Esophagus muscularis mucosa (tissue), 3 donors: ENCODE measurements around the gene SLCO3A1.

Source experiments
- POLR2AphosphoS5 ChIP-seq, 2 donors: sonication (generic); formaldehyde crosslinking; IDR thresholded peaks; one replicate each; pipeline ENCODE4 v1.6.1; 2017; ENCODE audit warnings: antibody characterized with exemption in 2 of 2
- TF ChIP-seq, protein P1 (sequence below), 3 experiments: fragments of 200-600 bp in 2 of 3; fragments of 450-650 bp in 1 of 3; sonication (generic) in 2 of 3; IDR thresholded peaks; one replicate each; pipeline ENCODE4 v1.5.1; 2017 to 2019; ENCODE audit warnings: antibody characterized with exemption in 3 of 3, mild to moderate bottlenecking in 2 of 3, moderate library complexity in 1 of 3

DNA sequence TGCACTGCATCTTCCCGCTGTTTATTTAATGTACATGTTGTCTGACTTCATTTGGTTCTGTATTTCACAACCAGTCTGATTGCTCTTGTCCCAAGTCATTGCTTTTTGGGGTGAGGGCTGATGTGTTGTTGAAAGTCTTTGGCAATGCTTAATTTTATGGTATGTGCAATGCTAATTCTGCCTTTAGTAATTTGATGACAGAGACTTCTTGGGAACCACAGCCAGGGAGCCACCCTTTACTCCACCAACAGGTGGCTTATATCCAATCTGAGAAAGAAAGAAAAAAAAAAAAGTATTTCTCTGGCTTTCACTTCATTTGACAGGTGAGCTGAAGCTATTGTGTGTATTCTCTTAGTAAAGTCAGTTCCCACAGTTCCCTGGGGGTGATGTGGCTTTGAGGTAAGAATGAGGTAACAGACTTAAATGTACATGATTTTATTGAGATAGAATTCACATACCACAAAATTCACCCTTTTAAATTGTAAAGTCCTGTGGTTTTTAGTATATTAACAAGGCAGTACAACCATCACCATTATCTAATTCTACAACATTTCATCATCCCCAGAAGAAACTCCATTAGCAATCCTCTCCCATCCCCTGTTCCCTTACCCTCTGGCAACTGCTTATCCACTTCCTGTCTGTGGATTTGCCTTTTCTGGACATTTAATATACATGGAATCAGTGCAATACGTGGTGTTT, 97.3 kb downstream of the SLCO3A1 start:
- TF ChIP-seq, protein P1, sequence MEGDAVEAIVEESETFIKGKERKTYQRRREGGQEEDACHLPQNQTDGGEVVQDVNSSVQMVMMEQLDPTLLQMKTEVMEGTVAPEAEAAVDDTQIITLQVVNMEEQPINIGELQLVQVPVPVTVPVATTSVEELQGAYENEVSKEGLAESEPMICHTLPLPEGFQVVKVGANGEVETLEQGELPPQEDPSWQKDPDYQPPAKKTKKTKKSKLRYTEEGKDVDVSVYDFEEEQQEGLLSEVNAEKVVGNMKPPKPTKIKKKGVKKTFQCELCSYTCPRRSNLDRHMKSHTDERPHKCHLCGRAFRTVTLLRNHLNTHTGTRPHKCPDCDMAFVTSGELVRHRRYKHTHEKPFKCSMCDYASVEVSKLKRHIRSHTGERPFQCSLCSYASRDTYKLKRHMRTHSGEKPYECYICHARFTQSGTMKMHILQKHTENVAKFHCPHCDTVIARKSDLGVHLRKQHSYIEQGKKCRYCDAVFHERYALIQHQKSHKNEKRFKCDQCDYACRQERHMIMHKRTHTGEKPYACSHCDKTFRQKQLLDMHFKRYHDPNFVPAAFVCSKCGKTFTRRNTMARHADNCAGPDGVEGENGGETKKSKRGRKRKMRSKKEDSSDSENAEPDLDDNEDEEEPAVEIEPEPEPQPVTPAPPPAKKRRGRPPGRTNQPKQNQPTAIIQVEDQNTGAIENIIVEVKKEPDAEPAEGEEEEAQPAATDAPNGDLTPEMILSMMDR (IDR thresholded peaks at IDR 0.05): no peak
- TF ChIP-seq POLR2AphosphoS5 (IDR thresholded peaks at IDR 0.05): no peak
